Activated CD4-positive, alpha-beta T cell treated with anti-CD3 and anti-CD28 coated beads for 24 hours (primary cell): ENCODE measurements around the gene TRABD2B.

Experiments
- DNase-seq, 2 donors: peaks; one replicate each; pipeline ENCODE4 v3.0.0-alpha.2; 2020; ENCODE audit warnings: low read depth in 2 of 2

The TRABD2B gene

DNA sequence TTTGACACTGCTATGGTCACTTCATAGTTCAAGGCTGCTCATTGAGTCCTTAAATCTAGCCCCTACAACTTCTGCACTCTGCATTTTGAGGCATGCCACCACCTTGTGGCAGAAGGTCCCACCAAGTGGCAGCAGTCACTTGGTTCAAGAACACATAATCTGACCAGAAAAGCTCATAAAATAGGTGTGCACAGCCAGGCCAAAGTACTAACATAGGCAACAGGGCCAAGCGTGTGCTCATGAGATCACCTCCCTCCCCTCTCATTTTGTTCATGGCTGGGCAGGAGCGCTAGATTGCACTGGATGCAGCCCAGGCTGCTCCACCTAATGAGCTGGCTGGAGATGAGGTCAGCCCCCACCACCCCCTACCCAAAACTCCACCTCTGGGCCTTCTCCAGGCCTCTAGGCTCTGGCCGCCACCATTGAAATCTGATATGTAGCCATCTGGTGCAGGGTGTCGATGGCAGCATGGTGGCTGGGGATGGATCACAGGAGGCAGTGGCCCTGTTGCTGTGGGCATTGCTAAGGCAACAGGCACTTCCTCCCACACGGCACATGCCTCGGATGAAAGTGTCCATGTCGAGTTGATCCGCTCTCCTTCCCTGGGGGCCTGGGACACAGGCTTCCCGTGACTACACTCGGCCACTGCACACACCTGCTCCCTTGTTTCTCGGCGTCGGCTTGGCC lies 193.2 kb downstream of the TRABD2B start:
- no peak for DNase-seq

DNA sequence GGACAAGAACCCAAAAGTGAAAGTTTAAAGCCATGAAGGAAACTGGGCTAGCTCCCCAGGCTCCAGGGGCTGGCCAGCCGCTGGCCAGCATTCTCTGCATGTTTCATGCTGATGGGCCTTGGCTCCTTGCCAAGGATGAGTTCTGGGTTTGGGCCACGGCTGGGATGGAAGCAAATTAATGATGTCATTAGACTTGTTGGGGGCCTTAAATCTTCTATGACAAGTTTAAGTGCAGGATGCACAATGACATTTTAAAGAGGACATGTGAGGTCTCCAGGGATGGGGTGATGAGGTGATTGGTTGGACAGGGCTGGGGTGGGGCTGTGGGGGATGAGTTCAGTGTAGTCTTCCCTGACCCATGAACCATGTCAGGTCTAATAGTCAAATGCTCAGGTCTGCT lies 199.6 kb downstream of the TRABD2B start:
- no peak for DNase-seq

DNA sequence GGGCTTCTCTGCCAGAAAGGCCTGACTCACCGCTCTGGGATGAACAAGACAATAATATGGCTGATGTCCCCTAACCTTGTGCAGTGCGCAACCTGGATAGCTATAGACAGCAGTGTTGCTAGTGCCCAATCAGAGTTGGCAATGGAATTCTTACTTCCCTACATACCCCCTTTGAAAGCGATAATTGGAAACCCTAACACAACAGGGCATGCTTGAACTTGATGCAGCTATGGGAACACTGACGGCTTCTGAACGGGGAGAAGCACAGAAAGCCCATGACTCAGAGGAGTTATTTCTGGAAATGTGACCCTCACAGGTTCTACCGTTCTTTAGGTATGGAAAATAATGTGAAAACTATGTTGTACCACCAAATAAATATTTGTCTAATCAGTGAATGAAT lies 200.6 kb downstream of the TRABD2B start:
- DNase-seq = no peak

DNA sequence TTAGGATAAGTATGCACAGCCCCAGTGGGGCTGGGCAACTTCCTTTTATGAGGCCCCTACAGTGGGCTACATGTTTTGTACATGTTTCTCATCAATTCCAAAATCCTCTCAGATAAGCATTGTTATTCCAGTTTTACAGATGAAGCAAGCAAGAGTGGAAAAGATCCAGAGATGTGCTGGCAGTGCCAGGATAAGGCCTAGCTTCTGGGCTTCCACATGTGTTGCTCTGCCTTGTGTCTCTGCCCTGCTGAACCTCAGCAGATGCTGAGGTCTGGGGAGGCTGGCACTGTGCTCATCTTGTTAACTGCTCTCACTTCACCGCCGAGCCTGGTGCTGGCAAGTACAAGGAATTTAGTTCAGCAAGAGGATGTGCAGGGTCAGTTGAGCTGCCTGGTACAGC lies 202.1 kb downstream of the TRABD2B start:
- no peak for DNase-seq

DNA sequence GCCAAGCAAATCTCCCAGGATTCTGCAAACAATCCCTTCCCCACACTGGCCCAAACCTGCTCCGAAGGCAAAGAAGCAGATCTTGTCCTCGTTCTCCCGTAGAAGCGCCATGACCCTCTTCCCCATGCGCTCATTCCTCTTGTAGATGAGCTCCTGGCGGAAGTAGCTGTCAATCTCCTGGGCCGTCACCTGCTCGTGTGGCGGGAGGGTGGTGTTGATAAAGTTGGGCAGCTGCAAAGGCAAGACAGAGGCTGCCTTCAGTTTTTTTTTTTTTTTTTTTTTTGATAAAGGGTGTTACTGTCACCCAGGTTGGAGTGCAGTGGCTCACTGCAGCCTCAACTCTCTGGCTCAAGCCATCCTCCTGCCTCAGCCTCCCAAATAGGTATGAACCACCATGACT lies 202.7 kb downstream of the TRABD2B start:
- DNase-seq = no peak

DNA sequence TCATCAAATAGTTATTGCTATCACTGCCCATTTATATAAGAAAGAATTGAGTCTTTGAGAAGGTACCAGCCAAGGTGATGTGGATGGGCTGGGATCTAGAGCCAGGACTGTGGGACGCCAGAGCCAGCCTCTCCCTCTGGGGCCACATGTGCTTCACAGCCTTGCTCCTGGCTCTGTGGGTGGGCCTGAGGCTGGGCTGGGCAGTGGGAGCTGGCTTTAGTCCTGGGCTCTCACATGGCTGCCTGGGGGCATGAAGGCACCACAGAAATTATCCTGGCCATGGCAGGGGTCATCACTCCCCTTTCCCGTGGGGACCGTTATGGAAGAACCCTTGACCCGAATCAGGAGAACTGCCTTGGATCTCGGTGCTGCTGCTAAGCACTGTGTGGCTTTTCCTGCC lies 203.1 kb downstream of the TRABD2B start:
- no peak for DNase-seq

DNA sequence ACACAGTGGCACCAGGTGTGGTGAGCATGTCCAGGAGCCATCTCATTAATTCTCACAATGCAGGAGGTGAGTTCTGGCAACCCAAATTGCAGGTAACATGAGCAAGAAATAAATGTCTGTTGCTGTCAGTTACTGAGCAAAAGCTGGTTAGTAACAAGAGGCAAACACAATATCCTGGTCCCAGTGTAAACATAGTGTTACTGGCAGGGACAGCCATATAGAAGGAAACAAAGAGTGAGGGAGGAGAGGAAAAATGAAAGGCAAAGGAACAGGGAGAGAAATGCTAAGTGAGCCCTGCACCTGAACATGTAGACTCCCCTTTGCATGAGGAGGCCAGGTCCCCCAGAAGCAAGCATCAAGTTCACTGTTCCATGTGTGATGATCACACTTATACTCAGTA lies 203.6 kb downstream of the TRABD2B start:
- no peak for DNase-seq

DNA sequence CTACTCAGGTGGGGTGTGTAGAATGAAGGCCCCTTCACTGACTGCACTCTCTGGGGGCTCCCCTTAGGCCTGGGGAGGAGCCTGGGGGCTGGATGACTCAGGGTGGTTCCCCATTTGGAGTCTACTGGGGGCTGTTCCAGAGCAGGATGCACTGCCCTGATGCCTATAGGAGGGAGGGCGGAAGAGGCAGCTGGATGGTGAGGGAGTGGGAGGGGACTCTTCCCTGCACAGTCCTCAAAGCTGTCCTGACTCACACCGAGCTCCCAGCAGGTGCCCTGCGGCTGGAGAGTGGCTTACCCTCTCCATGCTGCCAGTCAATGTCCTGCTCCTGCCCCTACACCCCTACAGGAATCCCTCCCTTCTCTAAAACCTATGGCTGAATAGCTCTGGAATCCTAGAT lies 204.4 kb downstream of the TRABD2B start:
- no peak for DNase-seq

DNA sequence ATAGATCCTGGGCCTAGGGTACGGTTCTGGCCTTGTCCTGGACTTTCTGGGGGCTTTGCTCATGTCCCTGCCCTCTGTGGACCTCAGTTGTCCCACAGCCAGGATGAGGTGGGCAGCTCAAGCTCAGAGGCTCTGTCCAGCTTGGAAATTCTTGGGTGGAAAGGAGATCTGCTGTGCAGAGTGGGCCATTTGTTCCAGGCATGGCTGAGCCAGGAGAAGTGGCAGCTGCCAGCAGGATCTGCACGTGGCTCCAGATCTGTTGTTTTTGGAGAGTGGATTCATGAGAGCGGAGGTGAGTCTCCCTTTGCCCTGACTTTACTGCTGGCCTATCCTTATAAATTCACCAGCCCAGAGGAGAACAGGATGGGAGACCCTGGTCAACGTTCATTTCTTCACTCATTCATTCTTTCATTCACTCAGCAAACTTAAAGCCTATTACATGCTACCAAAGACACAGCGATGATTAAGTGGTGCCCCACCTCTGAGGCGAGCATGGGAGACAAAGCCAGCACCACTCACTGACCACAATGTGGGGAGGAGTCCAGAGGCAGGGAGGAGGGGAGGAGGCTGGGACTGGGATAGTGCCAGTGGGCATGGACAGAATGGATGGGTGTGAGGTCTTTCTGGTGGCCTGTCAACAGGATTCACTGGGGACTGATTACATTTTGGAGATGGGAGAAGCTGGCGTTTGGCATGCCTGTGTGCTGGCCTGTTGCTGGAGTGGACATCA lies 205.1 kb downstream of the TRABD2B start:
- DNase-seq = no peak

DNA sequence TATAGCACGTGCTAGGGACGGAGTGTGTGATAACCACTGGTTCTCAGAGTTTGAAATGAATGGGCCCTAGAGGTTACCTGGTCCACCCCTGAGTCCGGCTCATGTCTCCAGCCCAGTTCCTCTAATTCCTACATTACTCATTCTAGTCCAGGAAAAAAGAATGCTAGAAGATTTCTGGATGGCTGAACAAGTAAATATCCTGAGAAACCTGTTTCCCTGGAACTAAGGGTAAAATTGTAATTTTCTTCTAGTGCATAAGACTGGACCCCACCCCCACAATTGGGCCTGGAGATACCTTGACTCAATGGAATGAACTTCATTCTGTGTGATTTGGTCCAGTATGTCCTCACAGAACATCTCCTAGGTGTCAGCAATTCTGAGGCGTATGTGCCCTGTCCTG lies 208.4 kb downstream of the TRABD2B start:
- DNase-seq = no peak

DNA sequence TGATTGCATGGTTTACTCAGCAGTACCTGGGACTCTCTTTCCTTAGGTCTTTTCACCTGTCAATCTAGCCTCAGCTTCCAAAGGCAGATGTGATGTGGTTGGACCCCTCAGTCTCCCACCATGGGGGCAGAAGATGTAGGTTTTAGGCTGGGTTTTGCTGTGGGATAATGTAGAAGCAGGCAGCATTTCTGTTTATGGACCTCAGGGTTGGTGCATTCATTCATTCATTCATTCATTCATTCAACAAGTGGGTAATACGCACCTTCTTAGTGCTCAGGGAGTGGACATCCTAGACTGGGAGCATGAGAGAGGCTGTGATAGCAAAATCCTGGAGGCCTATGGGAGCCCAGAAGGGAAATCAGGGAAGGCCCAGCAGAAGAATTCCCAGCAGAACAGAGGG lies 209.6 kb downstream of the TRABD2B start:
- no peak for DNase-seq

DNA sequence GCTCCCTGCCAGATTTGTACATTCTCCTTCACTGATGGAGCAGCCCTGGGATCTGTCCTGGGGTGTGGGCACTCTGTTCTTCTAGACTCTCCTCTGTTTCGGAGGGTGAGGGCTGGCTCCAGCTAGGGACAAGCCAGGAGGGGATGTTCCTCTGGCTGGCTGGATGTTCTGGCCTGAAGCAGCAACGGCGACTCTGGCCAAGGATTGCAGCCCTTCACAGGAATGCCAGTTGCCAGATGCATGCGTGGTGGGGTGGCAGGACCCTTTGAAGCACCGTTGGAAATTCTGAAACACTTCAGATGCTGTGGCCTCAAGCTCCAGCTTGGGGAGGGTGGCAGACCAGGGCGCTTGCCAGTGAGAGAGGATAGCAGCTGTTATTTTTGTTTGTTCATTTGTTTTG lies 210.9 kb downstream of the TRABD2B start:
- no peak for DNase-seq

DNA sequence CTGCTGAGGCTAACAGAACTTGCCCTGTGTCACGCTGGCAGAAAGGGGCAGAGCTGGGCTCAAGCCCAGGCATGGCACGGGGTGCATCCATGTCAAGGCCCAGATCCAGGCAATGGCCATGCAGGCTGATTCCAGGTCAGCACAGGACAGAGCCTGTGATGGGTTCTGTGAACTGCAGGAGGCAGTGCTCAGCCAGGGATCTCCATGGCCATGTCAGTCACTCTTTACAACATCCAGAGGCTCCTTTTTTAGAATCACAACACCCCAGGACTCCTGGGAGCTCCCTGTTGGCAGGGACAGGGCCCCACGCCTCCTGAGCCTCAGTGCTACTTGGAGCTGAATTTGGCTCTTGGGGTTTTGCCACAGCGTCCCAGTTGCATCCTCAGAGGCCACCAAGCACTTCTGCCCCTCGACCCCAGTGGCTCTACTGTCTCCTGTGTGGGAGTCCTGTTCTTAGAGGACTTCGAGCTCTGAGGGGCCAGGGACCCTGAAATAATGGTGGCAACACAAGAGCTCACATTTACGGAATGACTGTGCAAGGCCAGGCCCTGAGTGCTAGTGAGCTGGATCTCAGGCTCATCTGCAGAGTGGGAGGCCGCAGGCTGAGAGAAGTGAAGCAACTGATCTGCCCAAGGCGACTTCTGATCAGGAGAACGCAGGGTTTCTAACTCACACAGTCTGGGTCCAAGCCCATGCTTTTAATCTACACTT lies 211.5 kb downstream of the TRABD2B start:
- DNase-seq = no peak

DNA sequence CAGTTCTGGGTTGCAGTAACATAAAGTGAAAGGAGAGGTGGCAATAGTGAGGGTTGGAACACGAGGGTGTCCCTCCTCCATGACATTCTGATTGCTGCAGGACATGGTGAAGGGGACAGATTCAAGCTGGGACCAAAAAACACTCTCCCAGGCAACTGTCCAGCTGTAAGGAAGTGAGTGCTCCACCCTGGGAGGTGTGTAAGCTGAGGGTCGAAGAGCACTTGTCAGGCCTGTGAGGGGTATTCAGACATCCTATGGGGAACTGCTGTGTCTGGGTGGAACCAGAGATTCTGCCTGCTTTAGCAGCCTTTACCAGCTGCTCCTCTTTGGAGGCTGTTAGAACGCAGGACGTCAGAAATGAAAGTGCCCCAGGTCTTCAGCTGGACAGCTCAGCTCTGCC lies 212.1 kb downstream of the TRABD2B start:
- DNase-seq = no peak

DNA sequence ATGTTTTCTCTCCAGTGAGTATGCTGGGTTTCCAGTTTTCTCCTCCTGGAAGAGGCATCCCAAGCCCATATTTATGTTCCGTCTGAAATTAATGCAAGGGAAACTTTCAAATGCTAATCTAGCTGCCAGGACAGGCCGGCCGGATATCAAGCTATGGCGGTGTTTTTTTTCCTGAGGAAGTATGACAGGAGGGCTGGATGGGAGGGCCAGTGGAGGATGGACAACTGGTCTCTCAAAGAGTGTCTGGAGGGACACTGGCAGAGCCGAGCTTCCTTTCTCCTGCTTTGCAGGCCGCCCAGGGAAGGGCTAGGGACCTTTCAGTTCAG lies 212.7 kb downstream of the TRABD2B start:
- DNase-seq = no peak

DNA sequence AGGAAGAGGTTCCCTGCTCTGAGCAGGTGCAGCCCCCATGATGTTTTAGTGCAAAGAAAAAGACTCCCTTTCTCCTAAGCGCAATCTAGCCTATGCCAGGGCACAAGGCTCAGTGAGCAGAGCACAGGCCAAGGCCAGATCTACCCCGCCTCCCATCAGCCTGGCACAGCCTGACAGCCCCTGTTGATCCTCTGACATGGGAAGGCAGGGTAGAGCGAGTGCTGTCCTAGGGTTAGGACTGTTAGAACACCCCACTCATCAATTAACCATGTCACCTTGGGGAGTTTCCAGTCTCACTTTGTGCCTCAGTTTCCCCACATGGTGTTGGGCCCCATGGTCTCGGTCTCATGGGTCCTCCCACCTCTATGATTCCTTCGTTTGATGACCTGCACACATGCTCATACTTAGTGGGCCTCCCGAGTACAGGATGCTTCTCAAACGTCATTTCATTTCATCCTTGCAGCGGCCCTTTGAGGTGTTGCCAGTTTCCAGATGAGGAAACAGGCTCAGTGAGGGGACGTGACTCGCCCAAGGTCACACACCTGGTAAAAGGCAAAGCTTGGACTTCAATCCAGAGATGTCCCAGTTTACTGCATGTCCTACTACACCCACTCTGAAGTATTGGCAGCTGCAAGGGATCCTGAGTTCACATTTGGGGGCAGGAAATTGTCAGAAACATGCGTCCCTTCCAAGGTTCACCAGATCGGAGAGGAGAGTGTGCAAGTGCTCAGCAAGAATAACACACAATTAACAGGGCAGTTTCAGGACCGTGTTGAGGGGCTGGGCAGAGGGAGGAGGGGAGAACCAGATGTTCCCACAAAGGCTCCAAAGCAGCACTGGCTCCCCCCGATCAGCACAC lies 213.3 kb downstream of the TRABD2B start:
- DNase-seq = no peak

DNA sequence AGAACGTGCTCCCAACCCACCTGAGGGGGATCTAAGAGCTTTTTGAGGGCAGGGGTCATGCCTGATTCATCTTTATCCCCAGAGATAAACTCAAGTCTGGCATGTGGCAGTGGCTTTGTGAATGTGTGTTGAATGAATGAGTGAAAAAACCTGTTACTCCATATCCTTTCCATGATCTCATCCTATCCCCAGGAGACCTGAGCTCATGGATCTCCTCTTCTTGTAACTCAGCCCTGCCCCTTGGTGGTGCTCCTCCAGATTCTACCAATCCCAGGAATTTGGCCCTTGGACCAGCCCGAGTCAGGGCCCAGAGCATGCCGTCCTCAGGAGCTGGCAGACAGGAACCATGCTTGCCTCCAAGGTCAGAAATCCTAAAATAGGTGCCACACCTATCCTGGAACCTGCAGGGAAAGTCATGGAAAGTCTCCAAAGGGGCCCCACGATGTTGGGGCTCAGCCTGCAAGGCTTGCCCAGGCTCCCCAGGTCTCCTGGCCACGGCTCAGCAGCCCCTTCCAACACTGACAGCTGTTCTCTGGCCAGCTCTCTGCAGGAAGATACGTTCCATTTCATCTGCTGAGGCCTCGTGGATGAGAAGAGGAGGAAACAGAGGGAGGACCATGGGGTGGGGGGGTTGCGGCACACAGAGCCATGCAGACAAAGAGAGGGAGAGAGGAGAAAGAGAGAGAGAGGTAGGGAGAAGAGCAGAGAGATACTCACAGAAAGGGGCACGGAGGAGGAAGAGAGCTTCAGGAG lies 214.6 kb downstream of the TRABD2B start:
- no peak for DNase-seq

DNA sequence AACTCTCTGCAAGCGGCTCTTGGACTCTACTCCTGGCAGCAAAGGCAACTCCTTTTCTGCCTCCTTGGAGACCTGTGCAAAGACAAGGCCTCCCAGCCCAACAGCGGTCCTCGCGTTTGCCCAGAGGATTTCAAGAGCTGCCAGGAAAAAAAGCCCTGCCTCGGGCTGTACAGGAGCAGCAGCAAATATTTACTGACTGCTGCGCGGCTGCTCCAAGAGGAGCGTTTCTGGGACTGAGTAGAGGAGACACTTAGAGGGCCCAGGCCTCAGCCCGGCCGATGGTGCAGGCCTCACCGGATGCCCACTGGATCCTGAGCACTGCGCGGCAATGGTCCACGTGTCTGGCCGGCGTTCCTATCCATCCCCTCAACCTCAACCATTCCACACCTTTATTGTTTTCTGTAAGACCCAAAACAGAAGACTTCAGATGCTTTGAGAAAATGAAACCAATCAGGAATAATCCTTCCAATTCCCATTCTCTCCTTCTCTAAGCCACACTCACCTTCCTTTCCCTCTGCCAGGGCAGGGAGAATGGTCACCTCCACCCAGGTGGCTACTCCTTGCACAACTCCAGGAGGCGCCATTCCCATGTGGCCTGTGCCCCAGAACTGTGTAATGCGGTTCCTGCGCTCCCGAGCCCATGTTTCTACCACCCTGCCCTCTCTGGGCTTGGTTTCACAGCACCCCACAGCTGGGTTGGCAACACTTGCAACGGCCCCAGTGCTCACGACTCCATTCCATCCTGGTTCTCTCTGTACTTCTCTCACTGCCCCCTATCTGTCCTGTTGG lies 215.8 kb downstream of the TRABD2B start:
- DNase-seq = no peak

DNA sequence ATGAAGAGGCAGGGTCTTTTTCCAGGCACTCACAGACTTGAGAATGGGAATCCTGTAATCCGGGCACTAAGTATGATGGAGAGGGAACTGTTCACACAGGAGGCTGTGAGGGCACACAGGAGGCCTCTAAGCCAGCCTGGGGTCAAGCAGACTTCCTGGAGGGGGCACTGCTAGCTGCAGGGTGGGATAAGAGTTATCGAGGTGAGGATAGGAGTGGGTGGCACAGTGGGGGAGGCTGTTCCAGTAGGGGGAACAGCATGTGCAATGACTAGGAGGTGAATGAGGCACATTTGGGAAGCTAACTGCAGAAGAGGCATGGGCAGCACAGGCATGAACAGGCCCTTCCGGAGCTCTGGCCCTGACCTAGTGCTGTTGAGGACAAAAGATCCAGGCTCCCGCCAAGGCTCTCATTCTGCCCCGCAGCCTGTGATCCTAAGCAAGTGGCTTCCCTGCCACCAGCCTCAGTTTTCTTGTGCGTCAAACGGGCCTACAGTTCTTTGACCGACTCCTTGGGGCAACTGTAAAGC lies 216.7 kb downstream of the TRABD2B start:
- no peak for DNase-seq

DNA sequence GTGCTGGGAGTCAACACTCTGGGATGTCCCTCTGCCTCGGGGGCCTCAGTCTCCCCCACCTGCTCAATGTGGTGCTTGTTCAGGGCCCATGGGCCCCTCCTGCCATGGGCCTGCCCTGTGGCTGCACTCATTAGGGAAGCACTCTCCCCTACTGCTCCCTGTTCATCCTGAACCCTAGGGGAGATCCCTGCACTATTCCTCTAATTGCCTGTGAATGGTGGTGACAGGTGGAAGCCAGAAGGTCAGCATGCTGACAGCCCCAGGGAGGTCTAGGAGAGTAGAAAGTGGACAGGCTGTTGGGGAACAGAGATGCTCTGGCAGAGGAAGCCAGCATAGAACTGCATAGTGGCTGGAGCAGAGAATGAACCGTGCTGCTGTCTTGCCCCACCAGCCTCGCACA lies 217.6 kb downstream of the TRABD2B start:
- DNase-seq = no peak
